NCI-H446 (cell line): Measurements from ENCODE around the gene OR10T2.
"Not testable (repeated sequence)": the region's sequence is repeated elsewhere in the genome, so short reads cannot be mapped to it uniquely, and the experiment has no call there.

Experiments used
- DNase-seq, 2 experiments: peaks; one replicate each; lab custom pipeline; 2025; lab: John Stamatoyannopoulos, UW

The OR10T2 gene, protein sequence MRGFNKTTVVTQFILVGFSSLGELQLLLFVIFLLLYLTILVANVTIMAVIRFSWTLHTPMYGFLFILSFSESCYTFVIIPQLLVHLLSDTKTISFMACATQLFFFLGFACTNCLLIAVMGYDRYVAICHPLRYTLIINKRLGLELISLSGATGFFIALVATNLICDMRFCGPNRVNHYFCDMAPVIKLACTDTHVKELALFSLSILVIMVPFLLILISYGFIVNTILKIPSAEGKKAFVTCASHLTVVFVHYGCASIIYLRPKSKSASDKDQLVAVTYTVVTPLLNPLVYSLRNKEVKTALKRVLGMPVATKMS

DNA sequence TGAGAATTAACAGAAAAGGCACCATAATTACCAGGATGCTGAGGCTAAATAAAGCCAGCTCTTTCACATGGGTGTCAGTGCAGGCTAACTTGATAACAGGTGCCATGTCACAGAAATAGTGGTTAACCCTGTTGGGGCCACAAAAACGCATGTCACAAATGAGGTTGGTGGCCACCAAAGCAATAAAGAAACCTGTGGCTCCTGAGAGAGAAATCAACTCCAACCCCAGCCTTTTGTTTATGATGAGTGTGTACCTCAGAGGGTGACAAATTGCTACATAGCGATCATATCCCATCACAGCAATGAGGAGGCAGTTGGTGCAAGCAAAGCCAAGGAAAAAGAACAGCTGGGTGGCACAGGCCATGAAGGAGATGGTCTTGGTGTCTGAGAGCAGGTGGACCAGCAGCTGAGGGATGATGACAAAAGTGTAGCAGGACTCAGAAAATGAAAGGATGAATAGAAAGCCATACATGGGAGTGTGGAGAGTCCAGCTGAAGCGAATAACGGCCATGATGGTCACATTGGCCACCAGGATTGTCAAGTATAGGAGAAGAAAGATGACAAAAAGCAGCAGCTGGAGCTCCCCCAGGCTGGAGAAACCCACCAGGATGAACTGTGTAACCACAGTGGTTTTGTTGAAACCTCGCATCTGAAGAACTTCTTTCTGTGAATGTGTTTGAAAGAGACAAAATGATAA, at the start of gene OR10T2:
Gene OR10T2, minus strand, starts transcription at position 649 of the 697 bp plus-strand sequence. Its CDS starts 0 bp downstream, at position 649.
- no peak for DNase-seq

DNA sequence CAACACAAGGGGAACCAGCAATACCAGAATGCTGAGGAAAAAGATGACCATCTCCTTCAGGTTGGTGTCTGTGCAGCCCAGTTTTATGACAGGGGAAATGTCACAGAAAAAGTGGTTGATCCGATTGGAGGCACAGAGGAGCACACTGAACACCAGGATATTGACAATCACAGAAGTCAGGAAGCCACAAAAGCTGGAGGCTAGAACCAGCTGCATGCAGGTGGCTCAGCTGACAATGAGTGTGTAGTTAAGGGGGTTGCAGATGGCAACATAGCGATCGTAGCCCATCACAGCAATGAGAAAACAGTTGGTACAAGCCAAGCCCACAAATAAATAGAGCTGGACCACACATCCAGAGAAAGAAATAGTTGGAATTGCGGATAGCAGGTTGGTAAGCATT, 46.1 kb upstream of the OR10T2 start:
- no peak for DNase-seq

DNA sequence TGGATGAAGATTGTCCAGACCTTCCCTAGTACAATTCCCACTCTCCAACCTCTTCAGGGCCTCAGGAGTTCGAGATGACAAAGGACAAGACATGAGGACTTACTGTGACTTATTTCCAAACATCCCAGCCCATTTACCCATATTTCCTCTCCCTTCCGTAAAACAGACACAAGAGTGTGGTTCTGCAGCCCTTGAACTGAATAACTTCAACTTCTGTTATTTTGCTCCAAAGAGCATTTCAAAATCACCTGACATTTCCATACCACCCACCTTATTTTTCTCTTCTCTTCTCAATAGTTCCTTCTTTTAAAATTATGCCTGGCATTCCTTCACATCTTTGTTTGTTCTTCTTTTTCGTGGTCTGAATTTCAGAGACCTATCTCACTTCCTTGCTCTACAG, 35.5 kb upstream of the OR10T2 start:
- DNase-seq, result no peak

DNA sequence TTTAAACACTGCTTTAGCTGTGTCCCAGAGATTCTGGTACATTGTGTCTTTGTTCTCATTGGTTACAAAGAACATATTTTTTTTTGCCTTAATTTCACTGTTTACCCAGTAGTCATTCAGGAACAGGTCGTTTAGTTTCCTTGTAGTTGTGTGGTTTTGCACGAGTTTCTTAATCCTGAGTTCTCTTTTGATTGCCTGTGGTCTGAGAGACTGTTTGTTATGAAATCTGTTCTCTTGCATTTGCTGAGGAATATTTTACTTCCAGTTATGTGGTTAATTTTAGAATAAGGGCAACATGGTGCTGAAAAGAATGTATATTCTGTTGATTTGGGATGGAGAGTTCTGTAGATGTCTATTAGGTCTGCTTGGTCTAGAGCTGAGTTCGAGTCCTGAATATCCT, 30.9 kb upstream of the OR10T2 start:
- DNase-seq, result not testable (repeated sequence)

DNA sequence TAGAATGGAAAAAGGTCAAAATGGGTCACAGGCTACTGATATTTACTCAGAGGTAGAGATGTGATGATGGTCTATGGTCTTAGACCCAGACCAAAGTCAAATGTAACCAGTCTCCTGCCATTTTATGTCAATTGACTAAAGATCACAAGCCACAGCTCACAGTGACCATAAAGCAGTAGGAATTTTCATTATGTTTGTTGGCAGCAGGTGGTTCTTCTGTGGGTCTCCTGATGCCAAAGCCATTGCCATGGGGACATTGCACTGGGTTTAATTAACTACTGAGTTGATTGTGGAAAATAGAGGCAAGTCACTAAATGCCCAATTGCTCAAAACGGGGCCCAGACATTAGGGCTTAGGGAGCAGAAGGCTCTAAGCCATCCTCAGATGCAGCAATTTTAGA, 26.9 kb upstream of the OR10T2 start, which contains the start of gene OR10K2:
Gene OR10K2, minus strand, starts transcription at position 101 of the 400 bp plus-strand sequence. CDS start 5,371 bp downstream, outside the sequence.
- DNase-seq, result no peak

DNA sequence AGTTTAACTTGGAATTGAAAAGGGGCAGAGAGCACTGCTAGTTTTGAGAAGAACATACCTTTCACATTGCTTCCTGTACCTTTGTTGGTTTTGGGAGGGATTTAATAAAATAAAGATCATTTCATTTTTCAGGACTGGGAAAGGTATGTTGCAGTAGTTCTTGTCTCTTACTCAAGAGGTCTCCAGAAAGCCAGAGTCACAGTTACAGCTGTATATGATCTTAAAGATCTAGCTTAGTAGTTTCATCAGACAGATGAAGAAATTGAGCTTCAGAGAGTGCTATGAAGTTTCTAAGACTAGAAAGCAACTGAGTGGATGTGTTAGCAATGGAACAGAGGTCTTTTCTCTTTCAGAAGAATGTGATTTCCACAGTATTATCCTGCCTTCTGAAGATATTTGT, 25.8 kb upstream of the OR10T2 start:
- DNase-seq, result no peak

DNA sequence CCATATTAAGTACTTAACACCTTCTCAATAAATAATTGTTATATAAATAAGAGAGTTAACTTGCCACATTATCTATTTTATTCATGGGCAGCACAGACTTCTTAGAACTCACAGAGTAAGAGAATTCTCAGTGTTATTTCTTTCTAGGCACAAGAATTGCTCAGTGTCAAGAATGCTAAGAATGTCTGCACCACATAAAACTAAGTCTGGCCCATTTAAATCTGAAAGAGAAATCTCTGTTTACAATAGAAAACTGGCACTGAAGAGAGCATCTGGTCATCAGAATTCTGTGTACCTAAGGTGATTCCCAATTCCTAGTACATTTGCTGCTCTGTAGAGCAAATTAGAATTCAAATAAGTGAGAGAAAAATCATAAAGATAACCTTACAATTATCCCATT, 22.9 kb upstream of the OR10T2 start:
- no peak for DNase-seq

DNA sequence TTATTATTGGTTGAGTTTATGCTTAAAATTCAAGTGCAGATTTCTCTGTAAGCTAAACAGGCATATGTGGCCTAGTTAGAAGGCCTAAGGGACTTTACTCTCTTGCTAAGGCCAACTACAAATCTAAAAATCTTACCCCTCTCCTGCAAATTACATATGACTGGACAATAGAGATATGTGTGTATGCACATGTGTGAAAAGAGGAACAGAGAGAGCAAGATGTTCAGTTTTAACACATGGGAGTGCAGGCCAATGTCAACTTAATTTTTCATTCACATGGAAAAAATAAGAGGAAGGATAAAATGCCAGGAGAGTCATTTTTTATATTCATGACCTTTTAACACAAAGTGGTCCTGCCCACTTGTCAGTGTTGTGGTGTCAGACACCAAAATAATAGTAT, 18.3 kb upstream of the OR10T2 start:
- DNase-seq, result no peak

DNA sequence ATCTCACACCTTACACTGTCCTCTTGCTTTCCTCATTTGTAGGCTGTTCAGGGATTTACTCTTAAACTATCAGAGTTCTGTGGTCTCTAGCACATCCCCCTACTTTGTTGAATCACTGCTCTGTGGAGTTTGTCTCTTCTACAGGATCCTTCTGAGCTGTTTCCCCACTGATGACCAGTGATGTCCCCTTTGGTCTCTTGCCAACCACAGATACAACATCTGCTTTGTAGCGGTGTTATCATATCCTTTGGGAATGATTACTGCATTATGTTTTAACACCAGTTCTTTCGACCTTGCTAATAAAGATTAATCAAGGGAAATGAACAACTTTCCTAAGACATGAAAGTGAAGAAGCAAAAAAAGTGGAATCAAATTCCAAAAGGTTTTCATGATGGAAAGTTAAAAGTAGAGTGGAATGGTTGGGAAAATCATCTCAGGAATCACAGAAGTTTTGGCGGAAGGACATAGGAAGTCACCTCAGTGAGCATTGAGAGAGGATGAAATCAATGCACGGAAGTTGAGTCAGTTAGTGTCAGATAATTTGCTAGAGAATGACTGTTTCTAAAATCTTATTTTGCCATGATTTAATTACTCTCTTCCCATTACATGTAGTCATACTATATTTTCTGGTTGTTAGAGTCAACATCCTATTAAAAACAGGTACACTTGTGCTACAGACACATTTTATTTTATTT, 15.5 kb upstream of the OR10T2 start:
- no peak for DNase-seq

DNA sequence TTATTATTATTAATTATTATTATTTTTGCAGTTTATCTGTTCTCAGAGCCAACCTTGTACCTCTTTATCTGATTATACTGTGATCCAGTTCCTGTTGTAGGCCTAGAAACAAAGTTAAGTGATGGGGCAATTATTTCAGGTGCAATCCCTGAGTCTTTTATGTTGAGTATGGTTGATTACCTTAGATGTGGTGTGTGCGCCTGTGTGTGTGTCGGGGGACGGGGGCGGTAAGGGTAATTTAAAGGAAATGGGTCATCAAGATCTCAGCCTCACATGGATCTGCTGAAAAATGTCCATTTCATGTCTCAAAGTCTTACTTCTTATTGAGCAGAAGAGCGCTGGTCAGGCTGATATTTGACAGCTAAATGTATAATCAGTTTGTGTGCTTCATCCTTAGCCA, 7.8 kb upstream of the OR10T2 start:
- no peak for DNase-seq

DNA sequence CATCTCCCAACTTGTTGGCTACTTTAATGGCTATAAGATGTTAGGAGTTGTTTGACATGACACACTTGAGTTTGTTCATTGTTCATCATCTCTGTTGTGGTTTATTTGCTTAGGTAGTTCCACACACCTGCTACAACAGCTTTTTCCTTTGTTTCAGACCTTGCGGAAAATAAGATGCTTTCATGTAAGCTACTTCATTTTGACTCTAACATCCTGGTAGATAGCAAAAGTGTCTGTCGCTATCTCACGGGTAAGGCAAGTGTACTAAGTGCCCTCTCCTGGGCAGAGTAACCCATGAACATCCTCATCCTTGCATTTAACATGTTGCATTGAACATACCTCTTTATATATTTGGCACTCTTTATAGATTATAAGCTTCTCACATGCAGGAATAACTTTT, 1.6 kb upstream of the OR10T2 start:
- DNase-seq, result no peak

DNA sequence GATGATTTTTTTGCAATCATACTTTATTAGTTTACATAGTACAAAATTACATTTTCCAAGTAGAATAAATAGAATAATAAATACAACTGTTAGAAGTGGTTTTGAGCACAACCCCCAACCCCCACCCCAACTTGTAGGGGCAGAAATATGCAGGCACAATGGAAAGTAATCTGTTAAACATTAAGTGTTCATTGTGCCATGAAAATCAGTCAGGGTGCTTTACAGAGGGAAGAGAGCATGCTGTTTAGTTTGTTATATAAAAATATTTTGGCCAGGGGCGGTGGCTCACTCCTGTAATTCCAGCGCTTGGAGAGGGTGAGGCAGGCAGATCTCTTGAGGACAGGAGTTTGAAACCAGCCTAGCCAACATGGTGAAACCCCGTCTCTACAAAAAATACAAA, 2.6 kb downstream of the OR10T2 start:
- DNase-seq, result no peak

DNA sequence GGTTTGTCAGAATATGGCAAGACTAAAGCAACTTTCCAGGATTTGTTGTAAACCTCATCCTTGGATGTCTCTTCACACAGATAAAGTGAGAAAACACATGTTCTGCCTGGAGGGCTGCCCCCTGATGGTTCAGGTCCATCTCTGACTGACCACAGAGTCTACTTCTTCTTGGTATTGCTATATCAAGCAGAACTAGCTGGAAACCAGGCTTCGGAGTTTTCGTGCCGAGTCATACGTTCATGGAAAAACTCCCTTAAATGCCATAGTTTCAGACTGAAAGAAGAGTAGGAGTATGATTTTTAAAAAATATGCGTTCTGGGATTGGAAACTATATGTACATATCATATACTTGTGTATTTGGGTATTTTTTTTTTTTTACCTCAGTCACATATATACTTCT, 5.8 kb downstream of the OR10T2 start:
- DNase-seq, result no peak

DNA sequence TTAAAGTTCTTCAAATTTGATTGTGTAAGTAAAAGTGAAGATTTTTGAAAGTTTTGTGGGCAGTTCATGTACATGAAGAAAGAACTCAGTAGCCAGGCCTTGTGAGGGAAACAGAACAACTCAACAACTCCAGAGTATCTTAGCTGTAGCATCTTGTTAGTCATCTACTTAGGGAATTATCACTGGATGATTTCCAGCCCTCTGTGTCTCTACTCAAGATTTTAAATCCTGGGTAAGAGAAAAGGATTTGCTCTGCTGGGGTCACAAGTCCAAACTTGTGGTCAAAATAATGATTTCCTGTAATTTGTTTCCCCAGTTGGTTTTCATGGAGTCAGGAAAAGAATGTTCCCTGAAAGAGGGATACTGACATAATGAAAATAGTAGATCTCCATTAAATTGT, 8.2 kb downstream of the OR10T2 start:
- no peak for DNase-seq

DNA sequence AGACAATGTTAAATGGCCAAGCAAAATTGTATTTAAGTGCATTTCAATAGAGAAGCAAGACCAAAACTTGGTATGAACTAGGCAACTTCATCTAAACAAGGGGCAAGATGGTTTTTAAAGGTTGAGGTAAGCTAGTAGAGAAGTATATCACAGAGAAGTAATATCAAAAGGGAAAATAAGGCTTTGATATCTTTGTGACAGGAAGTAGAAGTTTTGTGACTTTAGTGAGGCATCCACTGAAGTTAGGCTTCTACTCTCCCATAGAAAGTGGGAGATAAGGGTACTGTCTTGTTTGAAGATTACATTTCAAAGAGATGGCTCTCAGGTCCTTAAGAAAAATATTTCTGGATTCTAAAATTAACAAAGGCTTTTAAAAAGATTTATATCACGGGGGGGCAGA, 8.9 kb downstream of the OR10T2 start:
- DNase-seq, result no peak

DNA sequence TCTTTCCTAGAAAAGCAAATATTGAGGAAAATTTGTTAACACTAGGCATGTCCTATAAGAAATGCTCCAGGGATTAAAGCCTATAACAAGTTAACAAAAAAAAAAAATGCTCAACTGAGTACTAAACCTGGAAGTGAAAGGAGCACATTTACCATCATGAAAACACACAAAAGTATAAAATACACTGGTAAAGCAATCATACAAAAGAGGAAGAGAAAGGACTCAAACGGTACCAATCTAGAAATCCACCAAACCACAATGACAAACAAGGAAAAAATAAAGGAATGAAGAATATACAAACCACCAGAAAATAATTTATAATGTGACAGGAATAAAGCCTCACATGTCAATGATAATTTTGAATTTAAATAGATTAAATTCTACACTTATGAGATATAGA, 24.4 kb downstream of the OR10T2 start:
- no peak for DNase-seq

DNA sequence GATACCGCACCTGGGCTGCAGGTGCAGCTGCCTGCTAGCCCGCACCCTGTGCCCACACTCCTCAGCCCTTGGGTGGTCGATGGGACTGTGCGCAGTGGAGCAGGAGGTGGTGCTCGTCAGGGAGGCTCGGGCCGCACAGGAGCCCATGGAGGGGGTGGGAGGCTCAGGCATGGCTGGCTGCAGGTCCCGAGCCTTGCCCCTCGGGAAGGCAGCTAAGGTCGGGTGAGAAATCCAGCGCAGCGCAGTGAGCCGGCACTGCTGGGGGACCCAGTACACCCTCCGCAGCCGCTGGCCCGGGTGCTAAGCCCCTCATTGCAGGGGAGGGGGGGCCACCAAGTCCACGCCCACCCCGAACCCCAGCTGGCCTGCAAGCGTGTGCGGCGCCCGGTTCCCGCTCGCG, 25.2 kb downstream of the OR10T2 start:
- DNase-seq, result not testable (repeated sequence)

DNA sequence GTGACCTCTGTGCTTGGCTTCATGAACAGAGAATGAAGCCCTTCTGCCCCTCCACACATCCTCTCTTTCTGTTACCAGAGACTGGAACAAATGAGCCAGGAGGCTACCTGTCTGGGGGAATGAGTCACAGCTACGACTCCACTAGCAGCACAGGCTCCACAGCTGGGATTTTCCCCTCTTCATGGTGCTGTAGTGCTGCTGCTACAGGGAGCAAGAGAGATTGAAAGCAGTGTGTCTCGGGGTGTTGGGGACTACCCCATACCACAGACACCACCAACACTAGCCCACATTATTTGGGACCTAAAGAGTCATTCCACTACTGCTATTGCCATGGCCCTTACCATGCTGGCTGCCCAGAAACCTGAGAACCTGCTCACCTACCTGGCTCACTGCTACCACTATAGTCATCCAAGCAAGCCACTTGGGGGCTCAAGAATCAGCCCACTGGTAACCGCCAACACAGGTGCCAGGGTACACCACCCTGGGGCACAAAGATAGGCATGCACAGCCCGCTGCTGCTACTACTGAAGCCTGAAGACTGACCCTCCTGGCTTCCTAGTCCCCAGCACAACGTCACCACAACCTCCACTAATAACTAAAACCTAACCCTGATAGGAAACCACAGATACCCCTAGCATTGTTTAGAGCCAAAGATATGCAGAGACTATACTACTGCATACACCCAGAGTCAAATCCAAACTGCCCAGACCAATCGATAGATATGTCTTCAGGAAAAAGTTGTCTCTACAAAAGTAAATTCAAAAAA, 27.9 kb downstream of the OR10T2 start:
- DNase-seq, result no peak

DNA sequence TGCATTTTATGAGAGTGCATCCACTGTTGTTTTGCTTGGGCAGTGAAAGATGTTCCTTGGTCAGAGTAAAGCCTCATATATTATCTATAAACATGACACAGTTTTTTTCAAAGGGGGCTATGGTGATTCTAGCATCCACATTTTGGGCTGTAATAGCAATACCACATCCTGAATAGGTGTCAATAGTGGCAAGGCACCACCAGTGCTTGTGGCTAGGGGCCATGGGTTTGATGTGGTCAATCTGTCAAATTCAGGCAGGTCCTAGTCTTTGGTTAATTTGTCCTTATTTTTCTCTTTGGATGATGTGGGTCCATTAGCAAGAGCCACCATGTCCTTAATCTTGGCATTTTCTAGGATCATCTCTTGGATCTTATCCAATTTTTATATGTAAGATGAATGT, 32.5 kb downstream of the OR10T2 start:
- no peak for DNase-seq

DNA sequence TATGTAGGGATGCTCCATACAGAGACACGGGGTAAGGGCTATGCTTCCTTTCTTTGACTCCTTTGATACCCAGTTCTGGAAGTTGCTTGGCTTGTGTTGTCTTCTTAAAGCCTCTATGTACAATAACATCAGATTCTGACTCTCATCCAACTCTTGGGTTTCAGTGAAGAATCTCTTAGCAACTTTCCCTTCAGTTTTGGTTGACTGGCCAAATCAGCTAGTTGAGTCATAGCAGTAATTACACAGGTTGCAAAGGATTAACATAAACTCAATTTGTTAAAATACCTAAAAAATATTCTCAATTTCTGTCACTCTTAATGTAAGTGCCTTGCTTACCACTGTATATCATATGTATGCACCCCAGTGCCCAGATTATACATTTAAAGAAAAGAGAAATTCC, 36.3 kb downstream of the OR10T2 start:
- no peak for DNase-seq

DNA sequence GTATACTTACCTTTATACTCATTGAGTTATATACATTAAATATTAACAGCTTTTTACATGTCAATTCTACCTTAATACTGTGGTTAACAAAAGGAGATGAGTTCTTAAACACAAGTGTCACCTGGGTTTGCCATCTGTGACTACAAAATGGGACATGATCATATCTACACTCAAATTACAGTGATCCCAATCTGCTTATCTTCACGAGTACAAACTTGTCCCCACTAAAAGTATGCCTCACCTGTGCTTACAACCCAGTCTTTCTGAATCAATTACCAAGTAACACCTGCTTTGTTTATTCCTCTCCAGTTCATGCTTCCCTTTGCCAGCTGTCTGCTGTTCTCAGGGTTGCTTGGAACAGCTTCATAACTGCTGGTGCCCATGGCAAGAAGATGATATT, 36.8 kb downstream of the OR10T2 start:
- DNase-seq, result no peak

DNA sequence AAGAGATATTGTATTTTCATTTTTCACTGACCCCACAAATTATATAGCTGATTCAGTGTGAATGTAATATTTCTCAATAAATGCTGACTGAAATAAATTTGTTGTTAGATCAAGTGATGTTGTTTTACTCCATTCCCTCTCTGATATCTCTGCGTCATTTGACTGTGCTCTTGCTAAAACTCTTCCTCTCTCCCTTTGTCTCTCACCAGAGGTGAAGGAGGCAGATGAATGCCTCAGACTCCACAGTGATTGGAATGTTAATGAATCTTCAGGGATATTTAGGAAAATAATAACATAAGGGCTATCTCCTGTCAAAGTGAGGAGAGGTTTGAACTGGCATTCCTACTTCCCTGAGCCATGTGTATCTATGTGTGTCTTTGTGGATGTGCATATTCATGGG, 41.8 kb downstream of the OR10T2 start:
- DNase-seq, result no peak
